ENCODE results near the gene AUTS2. TPM values are rescaled to one million over a fixed set of nuclear protein-coding genes. Genes with fewer than 3 reads are reported as not detected.

AUTS2 gene
- total RNA-seq, 1 donor from 2014 or later, result 9.9 TPM

DNA sequence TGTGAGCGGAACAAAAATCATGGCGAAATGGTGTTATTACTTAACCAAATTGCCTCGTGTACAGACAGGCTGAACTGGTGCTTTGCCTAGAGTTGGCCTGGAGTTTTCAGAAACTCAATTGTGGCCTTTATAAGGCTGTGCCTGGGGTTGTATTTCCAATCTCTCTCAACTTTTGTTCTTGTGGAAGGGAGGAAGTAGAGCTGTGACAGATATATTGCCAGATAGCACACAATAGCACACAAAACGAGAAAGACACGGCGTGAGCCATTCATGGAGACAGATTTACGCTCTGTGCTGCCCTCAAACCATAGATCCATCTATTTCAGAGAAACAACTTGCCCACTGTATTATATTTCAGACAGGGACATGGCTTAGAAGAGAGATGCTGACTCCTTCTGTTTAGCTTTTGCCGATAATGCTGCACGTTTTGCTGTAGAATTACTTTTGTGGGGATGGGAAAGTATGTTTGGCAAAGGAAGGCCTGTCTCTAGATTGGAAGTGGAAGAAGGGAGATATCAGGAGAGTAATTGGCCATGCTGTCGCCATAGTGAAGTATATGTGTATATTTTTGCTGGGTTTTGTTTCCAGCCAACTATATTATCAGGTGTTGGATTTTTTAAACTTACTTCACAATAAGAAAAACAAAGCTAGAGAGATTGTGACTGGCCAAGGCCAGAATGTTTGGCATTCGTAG, 80.4 kb downstream of the AUTS2 start:
- no peaks in the 10 kb centered on the region for H3K36me3 ChIP-seq (ENCODE audit: control insufficient read depth, insufficient read depth, low read length)
- H3K4me3 ChIP-seq (ENCODE audit: low read depth, low read length), result no peak overlapping the region
- DNase-seq (ENCODE audit: low read depth), result no peak
- no peaks in the 10 kb centered on the region for H3K27me3 ChIP-seq (ENCODE audit: control insufficient read depth, insufficient read depth, low read length)
- TF ChIP-seq CTCF (IDR thresholded peaks at IDR 0.05; ENCODE audit: insufficient read depth, low read length, poor library complexity, severe bottlenecking), result no peak

DNA sequence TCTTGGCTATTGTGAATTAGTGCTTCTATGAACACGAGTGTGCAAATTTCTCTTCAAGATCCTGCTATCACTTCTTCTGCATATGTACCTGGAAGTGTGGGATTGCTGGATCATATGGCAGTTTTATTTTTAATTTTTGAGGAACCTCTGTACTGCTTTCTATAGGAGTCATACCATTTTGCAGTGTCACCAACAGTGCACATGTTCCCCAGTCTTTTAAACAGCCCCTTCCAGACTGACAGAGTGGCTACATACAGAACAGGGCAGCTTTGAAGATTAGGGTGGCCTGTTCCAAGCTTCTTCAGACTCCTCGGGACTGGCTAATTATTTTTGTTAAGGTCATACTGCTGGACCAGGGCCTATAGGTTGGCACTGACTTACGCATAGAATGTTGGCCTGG, 82.9 kb downstream of the AUTS2 start:
- no peak overlapping the region for H3K4me3 ChIP-seq (ENCODE audit: low read depth, low read length)
- no peaks in the 10 kb centered on the region for H3K36me3 ChIP-seq (ENCODE audit: control insufficient read depth, insufficient read depth, low read length)
- no peaks in the 10 kb centered on the region for H3K27me3 ChIP-seq (ENCODE audit: control insufficient read depth, insufficient read depth, low read length)
- no peak for TF ChIP-seq CTCF (IDR thresholded peaks at IDR 0.05; ENCODE audit: insufficient read depth, low read length, poor library complexity, severe bottlenecking)
- no peak for DNase-seq (ENCODE audit: low read depth)

DNA sequence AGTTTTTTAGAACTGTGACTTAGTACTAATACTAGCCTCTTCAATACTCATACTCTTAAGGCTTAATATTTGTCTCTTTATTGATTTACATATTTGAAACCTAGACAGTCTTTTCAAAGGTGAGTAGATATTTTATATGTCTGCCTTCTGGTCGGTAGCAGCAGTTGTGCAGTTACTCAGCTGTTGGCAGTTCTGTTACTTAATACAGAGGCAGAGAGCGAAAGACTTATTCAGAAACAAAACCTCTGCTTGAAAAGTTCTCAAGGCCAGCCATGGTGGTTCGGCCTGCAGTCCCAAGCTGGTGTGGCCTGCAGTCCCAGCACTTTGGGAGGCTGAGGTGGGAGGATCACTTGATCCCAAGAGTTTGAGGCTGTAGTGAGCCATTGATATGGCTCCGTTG, 84.2 kb downstream of the AUTS2 start:
- Histone ChIP-seq H3K4me3 (ENCODE audit: low read depth, low read length) (no peak overlapping the region), H3K27me3 (ENCODE audit: control insufficient read depth, insufficient read depth, low read length) (no peaks in the 10 kb centered on the region), H3K36me3 (ENCODE audit: control insufficient read depth, insufficient read depth, low read length) (no peaks in the 10 kb centered on the region)
- DNase-seq (ENCODE audit: low read depth), result no peak
- TF ChIP-seq CTCF (IDR thresholded peaks at IDR 0.05; ENCODE audit: insufficient read depth, low read length, poor library complexity, severe bottlenecking), result no peak

DNA sequence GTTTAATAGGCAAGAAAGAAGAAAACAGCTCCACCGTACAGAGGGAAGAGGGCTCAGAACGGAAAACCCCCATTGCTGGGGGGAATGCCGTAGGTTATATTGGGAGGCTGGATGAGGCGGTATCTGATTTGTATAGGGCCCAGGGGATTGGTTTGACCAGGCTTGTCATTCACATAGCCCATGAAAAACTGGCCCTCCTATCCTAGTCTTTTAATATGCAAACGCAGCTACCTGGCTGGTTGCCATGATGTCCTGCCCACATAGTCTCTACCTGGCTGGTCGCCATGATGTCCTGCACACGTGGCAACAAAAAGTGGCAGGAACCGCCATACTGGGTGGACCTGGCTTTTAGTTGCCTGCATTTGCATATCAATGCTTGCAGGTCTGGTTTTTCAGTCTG, 84.7 kb downstream of the AUTS2 start:
- H3K4me3 ChIP-seq (ENCODE audit: low read depth, low read length), result no peak overlapping the region
- no peak for DNase-seq (ENCODE audit: low read depth)
- H3K27me3 ChIP-seq (ENCODE audit: control insufficient read depth, insufficient read depth, low read length), result no peaks in the 10 kb centered on the region
- no peak for TF ChIP-seq CTCF (IDR thresholded peaks at IDR 0.05; ENCODE audit: insufficient read depth, low read length, poor library complexity, severe bottlenecking)
- no peaks in the 10 kb centered on the region for H3K36me3 ChIP-seq (ENCODE audit: control insufficient read depth, insufficient read depth, low read length)

- Histone ChIP-seq H3K36me3 (ENCODE audit: control insufficient read depth, insufficient read depth, low read length) (no peaks in the 10 kb centered on the region), H3K4me3 (ENCODE audit: low read depth, low read length) (no peak overlapping the region), H3K27me3 (ENCODE audit: control insufficient read depth, insufficient read depth, low read length) (no peaks in the 10 kb centered on the region)
- no peak for DNase-seq (ENCODE audit: low read depth)
- no peak for TF ChIP-seq CTCF (IDR thresholded peaks at IDR 0.05; ENCODE audit: insufficient read depth, low read length, poor library complexity, severe bottlenecking)
Observed at GRCh38 chr7:69684369-69685292, 86.4 kb downstream of the AUTS2 start.

All from kidney epithelial cell (primary cell).